Stimulated activated CD8-positive, alpha-beta memory T cell treated with anti-CD3 and anti-CD28 coated beads, Interleukin-12 subunit alpha, Interleukin-12 subunit beta, amount 100 ng/mL, for 24 hours (primary cell): ENCODE measurements around the gene SVIL.
"Not testable (repeated sequence)": the region's sequence is repeated elsewhere in the genome, so short reads cannot be mapped to it uniquely, and the experiment has no call there.

Experiments
- DNase-seq: peaks from one replicate; pipeline ENCODE4 v3.0.0-alpha.2; 2020; ENCODE audit errors: extremely low read depth

SVIL gene

DNA sequence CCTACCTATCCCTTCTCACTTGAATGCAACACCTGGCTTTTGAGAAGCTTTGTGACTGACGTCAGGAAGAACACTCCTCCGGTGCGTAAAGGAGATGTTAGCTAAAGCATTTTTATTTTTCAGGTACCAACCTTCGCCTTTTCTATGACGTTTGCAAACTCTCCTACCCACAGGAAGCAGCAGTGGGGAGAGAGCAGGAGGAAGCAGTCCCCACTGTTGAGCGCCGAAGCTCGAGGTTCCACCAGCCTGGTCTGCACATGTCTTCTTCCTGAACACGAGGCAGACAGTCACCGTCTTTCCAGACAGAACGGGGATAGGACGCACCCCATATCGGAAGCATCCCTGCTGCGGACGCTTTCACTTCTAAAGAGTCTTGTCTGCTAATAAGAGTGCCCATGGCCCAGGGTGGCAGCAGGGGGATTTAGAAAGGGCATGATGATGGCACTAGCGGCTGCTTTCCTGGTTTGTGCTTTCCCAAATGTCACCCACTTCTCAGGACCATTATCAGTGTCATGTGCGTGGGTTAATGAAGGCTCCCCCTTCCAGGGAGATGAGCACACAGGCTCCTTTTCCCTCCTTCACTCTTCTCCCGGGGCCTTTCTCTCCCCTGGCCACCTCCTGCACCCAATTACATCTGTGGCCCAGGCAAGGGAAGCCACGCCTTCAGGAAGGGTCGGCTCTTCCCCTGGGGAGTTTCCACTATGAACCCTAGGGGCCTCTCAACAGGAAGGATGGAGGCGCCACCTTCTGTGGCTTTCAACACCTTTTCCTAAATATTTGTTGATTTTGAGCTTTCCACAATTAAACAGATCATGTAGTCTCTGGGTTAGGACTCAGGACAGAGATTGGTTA, 147.5 kb downstream of the SVIL start:
- not testable (repeated sequence) for DNase-seq

DNA sequence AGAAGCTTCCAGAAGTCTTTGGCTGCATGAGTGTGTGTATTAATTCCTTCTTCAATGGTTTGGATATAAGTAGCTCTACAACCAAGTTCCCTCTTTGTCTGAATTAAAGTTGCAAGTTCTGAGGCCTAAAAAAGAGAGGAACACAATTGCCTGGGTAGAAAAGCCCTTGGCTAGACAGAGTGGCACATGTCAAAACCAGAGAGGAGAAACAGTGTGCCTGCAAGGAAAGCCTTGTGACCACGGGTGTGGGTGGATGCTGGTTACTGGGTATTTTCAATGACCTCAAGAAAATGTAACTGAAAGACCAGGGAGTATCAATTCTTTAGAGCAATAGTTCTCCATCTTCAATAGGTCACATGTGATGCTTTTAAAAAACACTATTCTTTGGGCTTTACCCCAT, 148.3 kb downstream of the SVIL start:
- no peak for DNase-seq

GRCh38 chr10:29484677-29485076, 150.1 kb downstream of the SVIL start:
- DNase-seq = not testable (repeated sequence)

- no peak for DNase-seq
These were observed 152.0 kb downstream of the SVIL start for GRCh38 chr10:29482591-29483431.

GRCh38 chr10:29481906-29482440, 152.8 kb downstream of the SVIL start:
- DNase-seq = no peak

DNA sequence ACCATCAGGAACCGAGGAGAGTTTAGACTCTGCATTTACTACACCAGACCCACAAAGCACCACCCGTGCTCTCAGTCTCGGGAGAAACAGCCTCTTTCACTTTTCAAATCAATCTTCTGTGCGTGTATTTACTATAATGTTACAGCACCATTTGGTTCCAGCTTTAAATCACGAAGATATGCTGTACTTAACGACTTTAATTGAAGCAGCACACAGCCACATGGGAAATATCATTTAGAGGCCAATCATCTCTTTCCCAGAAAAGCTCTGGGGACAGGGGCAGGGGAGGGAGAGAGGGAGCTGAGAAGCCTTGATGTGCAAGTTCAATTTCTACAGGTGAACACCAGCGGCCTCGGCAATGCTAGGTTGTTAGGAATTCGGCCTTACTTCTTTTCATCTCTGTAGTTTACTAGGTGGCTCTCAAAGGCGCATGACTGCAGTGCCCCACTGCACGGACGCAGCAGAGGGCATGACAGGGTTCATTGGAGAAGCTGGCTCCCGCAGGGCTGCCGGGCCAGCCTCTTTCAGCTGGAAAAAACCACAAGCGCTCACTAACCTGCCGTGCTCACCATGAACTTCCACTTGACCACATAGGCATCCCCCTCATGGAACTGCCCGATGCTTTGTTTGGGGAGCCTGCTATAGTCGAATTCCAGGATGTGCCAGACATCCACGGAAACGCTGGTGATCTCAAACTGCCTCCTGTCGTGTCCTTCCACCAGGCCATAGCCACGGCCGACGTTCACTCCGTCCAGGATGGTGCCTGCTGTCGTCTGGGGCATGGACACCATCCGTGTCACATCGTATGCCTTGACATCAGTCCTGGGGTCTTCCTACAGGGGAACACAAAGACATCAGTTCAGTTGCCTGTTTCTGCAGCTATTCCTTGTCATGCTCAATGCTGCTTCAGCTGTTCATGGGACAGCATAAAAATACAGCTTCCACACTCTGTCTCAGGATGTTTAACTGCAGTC, 154.5 kb downstream of the SVIL start:
- no peak for DNase-seq

DNA sequence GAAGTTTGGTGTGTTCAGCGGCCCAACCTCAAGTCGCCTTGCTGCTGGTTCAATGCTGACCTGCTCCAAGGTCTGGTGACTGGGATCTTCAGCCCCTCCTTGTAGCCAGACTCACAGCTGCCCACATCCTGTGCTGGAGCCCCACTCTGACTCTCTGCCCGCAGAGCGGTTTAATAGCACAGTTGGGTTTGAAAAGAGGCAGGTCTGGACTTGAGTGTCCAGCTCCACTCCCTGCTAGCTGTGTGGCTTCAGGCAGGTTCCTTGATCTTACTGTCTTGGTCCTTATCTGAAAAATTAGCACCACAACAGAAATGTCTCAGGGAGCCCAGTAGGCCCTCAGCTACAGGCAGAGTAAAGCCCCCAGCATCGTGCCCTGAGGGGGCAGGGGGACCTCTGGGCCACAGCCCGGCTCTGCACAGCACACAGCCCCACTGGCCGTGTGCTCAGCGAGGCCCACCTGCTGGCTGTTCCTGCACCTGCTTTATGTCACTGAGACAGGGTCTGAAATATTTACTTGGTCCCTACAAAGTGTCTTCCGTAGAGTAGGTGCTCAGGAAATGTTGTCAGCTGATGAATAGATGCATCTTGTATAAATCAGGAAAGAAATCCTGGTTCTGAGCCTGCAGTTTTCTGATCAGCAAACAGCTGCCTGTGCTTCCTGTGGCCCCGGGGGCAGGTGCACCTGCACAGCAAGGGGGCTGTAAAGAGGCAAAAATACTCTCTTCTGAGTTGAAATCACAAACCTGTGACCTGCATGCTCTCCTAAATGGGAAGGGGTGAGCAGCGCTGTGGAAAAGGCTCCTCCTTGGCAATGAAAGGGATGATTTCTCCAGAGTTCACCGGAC, 155.5 kb downstream of the SVIL start:
- DNase-seq = no peak

DNA sequence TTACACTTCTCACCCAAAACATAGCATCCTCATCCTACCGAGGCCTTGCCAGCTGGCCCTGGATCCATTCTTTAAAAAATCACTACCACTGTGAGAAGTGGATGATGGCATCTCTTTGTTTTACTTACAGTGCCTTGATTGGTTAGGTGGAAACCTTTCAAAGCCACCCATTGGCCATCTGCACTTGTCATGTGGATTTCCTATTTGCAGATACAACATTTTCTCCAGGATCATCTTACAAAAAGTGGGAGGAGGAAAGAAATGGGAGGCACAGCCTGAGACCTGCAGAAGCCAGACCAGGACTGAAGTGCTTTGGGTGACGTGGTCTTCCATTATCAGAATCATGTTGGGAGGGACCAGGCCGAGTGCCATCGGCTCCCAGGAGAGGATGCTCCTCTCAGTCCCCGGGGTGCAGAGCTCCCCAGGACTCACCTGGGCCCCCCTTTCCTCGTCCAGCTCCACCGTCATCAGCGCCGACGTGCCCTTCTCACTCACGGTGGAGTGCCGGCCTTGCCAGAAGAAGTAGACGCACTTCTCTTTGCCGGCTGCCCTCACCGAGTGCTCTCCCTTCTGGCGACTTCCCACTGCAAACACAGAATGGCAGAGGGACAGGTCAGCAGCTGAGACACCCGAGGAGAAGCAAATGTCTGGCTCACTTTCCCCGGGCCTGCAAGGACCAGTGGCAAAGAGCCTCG, 161.2 kb downstream of the SVIL start:
- no peak for DNase-seq

- DNase-seq = no peak
These were observed 161.7 kb downstream of the SVIL start for GRCh38 chr10:29473087-29473356.

- DNase-seq = no peak
These were observed 162.3 kb downstream of the SVIL start for GRCh38 chr10:29472301-29473086.

- no peak for DNase-seq
These were observed 163.3 kb downstream of the SVIL start for GRCh38 chr10:29471544-29471859.

GRCh38 chr10:29470843-29471543, 163.8 kb downstream of the SVIL start:
- no peak for DNase-seq

- DNase-seq = no peak
These were observed 164.4 kb downstream of the SVIL start for GRCh38 chr10:29470355-29470705.

DNA sequence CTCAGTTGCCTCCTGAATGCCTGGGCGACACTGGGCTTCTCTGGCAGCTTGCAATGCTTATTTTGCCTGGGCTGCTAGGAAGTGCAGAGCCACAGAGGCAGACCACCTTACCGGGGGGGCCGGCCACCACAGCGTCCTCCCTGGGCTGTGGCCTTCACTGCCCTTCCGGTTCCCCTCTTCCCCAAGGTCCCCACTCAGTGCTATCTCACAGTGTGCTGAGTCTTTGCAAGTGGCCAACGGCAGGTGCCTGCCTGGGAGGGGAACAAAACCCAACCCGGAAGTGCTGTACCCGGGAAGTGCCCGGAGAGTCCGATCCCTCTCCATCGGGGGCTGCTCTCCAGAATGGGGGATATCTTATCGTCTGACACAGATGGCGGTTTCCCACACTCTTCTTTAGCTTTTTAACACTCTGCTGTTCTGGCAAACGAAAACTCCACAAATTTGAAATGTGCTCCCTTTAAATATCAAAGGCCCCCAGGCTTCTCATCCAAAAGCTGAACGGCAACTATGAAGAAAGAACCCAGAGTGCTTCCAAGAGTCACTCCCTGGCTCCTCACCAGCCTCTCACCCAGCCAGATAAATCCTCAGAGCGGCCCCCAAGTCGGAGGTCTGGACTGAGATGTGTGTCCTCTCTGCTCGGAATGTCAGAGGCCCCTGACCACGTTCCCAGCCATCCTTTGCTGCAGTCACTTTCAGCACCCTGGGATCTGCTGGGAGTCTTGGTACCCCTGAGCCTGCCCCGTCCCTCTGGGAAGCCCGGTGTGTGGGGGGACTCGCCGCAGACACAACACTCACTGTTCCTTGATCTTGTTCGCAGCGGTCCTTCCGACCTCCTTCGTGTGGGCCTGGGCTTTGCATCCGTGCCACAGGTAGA, 165.1 kb downstream of the SVIL start:
- DNase-seq = no peak

DNA sequence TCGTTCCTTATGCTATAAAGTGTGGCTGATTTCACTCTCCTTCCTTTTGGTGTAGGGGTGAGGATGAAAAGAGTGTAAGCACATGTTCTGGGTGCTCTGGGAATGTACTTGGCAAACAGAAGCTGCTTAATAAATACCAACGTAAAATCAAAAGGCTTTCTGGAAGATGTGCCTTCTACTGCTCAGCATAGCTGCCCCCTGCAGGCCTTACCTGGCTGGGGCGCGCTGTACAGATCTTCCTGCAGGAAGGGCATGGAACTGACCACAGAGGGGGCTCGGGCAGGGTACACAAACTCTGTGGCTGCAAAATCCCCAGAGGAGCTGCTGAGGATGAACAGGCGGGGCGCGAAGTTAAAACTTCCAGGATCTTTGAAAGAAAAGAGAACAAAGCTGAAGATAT, 169.4 kb downstream of the SVIL start:
- no peak for DNase-seq

GRCh38 chr10:29464671-29465171, 170.1 kb downstream of the SVIL start:
- not testable (repeated sequence) for DNase-seq

GRCh38 chr10:29461042-29461441, 173.7 kb downstream of the SVIL start:
- no peak for DNase-seq

DNA sequence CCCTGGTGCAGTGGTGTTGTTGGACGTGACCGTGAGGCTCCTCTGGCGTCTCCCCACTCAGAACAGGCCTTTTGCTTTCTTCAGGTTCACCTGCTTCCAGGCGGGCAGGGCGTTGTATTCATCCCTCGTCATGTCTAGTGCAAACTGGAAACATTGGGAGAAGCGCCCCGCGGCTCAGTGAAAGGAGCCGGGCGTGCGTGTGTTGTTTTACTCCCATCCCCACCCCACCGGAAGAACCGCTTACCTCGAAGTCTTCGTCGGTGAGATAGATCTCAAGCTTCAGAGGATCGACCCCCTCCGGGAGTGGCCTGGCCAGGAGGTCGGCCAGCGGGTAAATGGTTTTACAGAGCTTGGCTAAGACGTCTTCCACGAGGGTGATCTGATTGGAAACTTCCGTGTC, 176.6 kb downstream of the SVIL start:
- DNase-seq = not testable (repeated sequence)
